ENCODE results near the gene ME3. TPM values are rescaled to one million over a fixed set of nuclear protein-coding genes. Genes with fewer than 3 reads are reported as not detected.

The ME3 gene
- total and polyA plus RNA-seq, 2 donors (not counting 1 experiment from before 2014, with no cell fraction given) = 1.3 TPM; not detected in 1

DNA sequence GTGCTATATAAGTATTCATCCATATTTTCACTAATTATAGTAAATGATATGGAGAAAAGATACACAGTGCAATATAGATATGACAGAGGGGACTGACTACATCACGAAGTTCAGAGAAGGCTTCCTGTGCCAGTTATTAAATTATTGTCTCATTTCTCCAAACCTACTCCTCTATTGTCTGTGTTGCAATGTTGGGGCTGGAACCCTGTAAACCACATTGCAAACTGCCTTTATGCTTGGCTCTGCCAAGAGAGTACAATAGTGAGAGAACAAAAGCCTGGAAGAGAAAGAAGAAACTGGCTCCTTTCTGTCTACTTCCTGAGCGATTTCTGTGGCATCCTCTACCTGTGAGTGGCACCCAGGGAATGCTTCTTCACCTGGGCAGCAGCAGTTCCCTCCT lies 46.4 kb downstream of the ME3 start:
- WGBS (ENCODE audit: insufficient coverage) = 85% methylated on average over 1 of the region's 2 CpGs
- Histone ChIP-seq H3K27ac (ENCODE audit: low read length in 2 of 2) (no peak overlapping the region), H3K4me2 (replicated peaks; ENCODE audit: low read depth, low read length, poor library complexity, severe bottlenecking) (no peak overlapping the region), H3K79me2 (ENCODE audit: control insufficient read depth, insufficient read depth, low read length) (no peaks in the 10 kb centered on the region), H3K4me1 (ENCODE audit: control insufficient read depth in 2 of 2, insufficient read depth in 2 of 2, low read length in 2 of 2) (no peaks in the 10 kb centered on the region), H3K36me3 (replicated peaks in 1 of 2; ENCODE audit: control extremely low read depth in 1 of 2, control insufficient read depth in 1 of 2, extremely low read depth in 1 of 2, insufficient read depth in 2 of 2, low read length in 1 of 2) (no peaks in the 10 kb centered on the region), H3K27me3 (replicated peaks in 1 of 4; ENCODE audit: control extremely low read depth in 1 of 4, control insufficient read depth in 3 of 4, insufficient read depth in 4 of 4, low read length in 3 of 4) (no peaks in the 10 kb centered on the region), H3K4me3 (ENCODE audit: control extremely low read depth in 1 of 5, extremely low read depth in 1 of 5, insufficient read depth in 1 of 5, low read depth in 2 of 5, low read length in 4 of 5) (no peak overlapping the region), H3K9ac (ENCODE audit: low read length) (no peak overlapping the region), H2AFZ (ENCODE audit: insufficient read depth, low read depth, low read length, poor library complexity, severe bottlenecking) (no peak overlapping the region), H4K20me1 (ENCODE audit: control insufficient read depth, insufficient read depth, low read length, poor library complexity, severe bottlenecking) (no peaks in the 10 kb centered on the region), H3K9me3 (ENCODE audit: control extremely low read depth in 1 of 3, control insufficient read depth in 2 of 3, insufficient read depth in 1 of 3, low read length in 2 of 3) (no peaks in the 10 kb centered on the region)
- no peaks in the 10 kb centered on the region for H3K9me3 Mint-ChIP-seq (ENCODE audit: insufficient read depth)
- ChIA-PET POLR2A (no interaction called here), CTCF (no interaction called here)
- DNase-seq (no peak), ATAC-seq (ENCODE audit: low read depth) (no peak)
- H3K4me1 Mint-ChIP-seq = no peaks in the 10 kb centered on the region
- no peak overlapping the region for H3K4me3 Mint-ChIP-seq
- intact Hi-C loops (cut with micrococcal nuclease) = no loop called here
- TF ChIP-seq CTCF (IDR thresholded peaks at IDR 0.05) (no peak), EZH2 (IDR thresholded peaks at IDR 0.05; ENCODE audit: borderline replicate concordance, insufficient read depth, low read depth, low read length, poor library complexity, severe bottlenecking) (no peak)
- no peaks in the 10 kb centered on the region for H3K27me3 Mint-ChIP-seq
- no peak overlapping the region for H3K27ac Mint-ChIP-seq

- no peak overlapping the region for H3K27ac ChIP-seq (ENCODE audit: low read length in 2 of 2)
- POLR2A ChIA-PET = no interaction called here
- intact Hi-C loops (cut with micrococcal nuclease) = no loop called here
- DNase-seq = no peak
- H3K36me3 ChIP-seq (replicated peaks in 1 of 2; ENCODE audit: control extremely low read depth in 1 of 2, control insufficient read depth in 1 of 2, extremely low read depth in 1 of 2, insufficient read depth in 2 of 2, low read length in 1 of 2) = no peaks in the 10 kb centered on the region
- no peak overlapping the region for H3K9ac ChIP-seq (ENCODE audit: low read length)
- H3K79me2 ChIP-seq (ENCODE audit: control insufficient read depth, insufficient read depth, low read length) = no peaks in the 10 kb centered on the region
- TF ChIP-seq CTCF (IDR thresholded peaks at IDR 0.05) = no peak
- TF ChIP-seq EZH2 (IDR thresholded peaks at IDR 0.05; ENCODE audit: borderline replicate concordance, insufficient read depth, low read depth, low read length, poor library complexity, severe bottlenecking) = no peak
- no peak overlapping the region for H3K4me3 ChIP-seq (ENCODE audit: control extremely low read depth in 1 of 5, extremely low read depth in 1 of 5, insufficient read depth in 1 of 5, low read depth in 2 of 5, low read length in 4 of 5)
- H3K27me3 ChIP-seq (replicated peaks in 1 of 4; ENCODE audit: control extremely low read depth in 1 of 4, control insufficient read depth in 3 of 4, insufficient read depth in 4 of 4, low read length in 3 of 4) = no peaks in the 10 kb centered on the region
- Mint-ChIP-seq H3K27ac (no peak overlapping the region), H3K4me1 (no peaks in the 10 kb centered on the region), H3K27me3 (no peaks in the 10 kb centered on the region), H3K9me3 (ENCODE audit: insufficient read depth) (no peaks in the 10 kb centered on the region), H3K4me3 (no peak overlapping the region)
- no peaks in the 10 kb centered on the region for H3K9me3 ChIP-seq (ENCODE audit: control extremely low read depth in 1 of 3, control insufficient read depth in 2 of 3, insufficient read depth in 1 of 3, low read length in 2 of 3)
- H2AFZ ChIP-seq (ENCODE audit: insufficient read depth, low read depth, low read length, poor library complexity, severe bottlenecking) = no peak overlapping the region
- H3K4me2 ChIP-seq (replicated peaks; ENCODE audit: low read depth, low read length, poor library complexity, severe bottlenecking) = no peak overlapping the region
- WGBS (ENCODE audit: insufficient coverage) = no CpG with 5 or more reads among the region's 2 CpGs
- ATAC-seq (ENCODE audit: low read depth) = no peak
- H3K4me1 ChIP-seq (ENCODE audit: control insufficient read depth in 2 of 2, insufficient read depth in 2 of 2, low read length in 2 of 2) = no peaks in the 10 kb centered on the region
- H4K20me1 ChIP-seq (ENCODE audit: control insufficient read depth, insufficient read depth, low read length, poor library complexity, severe bottlenecking) = no peaks in the 10 kb centered on the region
- CTCF ChIA-PET = no interaction called here
Measured at GRCh38 chr11:86625544-86625943, 46.9 kb downstream of the ME3 start.
